ENCODE results near the gene MTHFD1L.

Gene MTHFD1L

DNA sequence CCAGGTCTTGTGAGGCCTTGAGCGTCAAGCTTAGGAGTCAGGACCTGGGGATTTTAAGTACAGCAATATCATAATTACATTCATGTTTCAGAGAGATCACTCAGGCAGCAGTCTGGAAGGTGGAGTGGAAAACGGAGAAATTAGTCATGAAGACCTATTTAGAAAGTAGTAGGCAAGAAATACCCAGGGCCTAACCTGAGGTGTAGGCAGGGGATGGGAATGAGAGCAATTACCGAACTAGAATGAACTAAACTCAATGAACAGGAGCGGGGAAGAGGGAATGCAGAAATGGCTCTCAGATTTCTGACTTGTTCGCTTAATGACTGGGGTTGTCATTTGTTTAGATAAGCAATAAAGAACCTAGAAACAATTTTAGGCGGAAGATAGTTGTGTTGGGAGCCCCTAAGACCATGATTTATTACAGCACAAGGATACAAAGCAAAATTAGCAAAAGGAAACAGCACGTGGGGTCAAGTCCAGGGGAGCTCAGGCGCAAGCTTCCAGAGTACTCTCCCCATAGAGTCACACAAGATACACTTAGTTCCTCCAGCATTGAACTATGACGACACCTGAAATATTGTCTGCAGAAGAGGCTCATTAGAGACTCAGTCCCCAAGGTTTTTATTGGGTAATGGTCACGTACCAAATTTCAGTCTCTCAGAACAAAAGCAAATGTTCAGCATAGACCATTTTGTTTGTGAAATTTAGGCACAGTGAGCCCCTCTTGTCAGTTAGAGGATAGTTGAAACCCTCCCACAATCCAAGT, 195.4 kb downstream of the MTHFD1L start:
- Histone ChIP-seq H3K27ac (no peak overlapping the region), H3K9me3 (ENCODE audit: severe bottlenecking) (no peaks in the 10 kb centered on the region), H3K36me3 (no peaks in the 10 kb centered on the region), H3K27me3 (ENCODE audit: insufficient read depth, low read depth, severe bottlenecking) (no peaks in the 10 kb centered on the region), H3K4me3 (ENCODE audit: low read depth, low read length) (no peak overlapping the region)
- TF ChIP-seq, protein P1, sequence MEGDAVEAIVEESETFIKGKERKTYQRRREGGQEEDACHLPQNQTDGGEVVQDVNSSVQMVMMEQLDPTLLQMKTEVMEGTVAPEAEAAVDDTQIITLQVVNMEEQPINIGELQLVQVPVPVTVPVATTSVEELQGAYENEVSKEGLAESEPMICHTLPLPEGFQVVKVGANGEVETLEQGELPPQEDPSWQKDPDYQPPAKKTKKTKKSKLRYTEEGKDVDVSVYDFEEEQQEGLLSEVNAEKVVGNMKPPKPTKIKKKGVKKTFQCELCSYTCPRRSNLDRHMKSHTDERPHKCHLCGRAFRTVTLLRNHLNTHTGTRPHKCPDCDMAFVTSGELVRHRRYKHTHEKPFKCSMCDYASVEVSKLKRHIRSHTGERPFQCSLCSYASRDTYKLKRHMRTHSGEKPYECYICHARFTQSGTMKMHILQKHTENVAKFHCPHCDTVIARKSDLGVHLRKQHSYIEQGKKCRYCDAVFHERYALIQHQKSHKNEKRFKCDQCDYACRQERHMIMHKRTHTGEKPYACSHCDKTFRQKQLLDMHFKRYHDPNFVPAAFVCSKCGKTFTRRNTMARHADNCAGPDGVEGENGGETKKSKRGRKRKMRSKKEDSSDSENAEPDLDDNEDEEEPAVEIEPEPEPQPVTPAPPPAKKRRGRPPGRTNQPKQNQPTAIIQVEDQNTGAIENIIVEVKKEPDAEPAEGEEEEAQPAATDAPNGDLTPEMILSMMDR (IDR thresholded peaks at IDR 0.05; ENCODE audit: low read depth, low read length), result no peak
- no peak for DNase-seq

DNA sequence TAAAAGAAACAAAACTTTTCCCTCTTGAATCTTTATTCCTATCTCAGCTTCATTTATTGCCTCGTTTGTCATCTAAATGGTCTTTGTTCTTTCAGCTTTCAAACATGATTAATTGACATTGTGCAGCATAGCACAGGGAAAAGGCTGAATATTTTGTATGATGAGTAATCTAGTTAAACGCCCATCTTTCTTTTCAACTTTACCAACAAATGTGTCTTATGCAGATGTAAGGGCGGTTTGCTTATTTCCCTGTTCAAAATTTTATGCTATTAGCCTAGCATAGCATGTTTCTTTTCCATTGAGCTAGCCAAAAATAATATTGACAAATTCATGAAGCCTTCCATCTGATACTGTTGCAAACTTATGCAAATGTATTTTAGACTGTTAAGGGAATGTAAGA, 197.8 kb downstream of the MTHFD1L start:
- no peaks in the 10 kb centered on the region for H3K9me3 ChIP-seq (ENCODE audit: severe bottlenecking)
- DNase-seq, result no peak
- no peaks in the 10 kb centered on the region for H3K36me3 ChIP-seq
- H3K27me3 ChIP-seq (ENCODE audit: insufficient read depth, low read depth, severe bottlenecking), result no peaks in the 10 kb centered on the region
- TF ChIP-seq, protein P1 (IDR thresholded peaks at IDR 0.05; ENCODE audit: low read depth, low read length), result no peak
- H3K27ac ChIP-seq, result no peak overlapping the region
- no peak overlapping the region for H3K4me3 ChIP-seq (ENCODE audit: low read depth, low read length)

DNA sequence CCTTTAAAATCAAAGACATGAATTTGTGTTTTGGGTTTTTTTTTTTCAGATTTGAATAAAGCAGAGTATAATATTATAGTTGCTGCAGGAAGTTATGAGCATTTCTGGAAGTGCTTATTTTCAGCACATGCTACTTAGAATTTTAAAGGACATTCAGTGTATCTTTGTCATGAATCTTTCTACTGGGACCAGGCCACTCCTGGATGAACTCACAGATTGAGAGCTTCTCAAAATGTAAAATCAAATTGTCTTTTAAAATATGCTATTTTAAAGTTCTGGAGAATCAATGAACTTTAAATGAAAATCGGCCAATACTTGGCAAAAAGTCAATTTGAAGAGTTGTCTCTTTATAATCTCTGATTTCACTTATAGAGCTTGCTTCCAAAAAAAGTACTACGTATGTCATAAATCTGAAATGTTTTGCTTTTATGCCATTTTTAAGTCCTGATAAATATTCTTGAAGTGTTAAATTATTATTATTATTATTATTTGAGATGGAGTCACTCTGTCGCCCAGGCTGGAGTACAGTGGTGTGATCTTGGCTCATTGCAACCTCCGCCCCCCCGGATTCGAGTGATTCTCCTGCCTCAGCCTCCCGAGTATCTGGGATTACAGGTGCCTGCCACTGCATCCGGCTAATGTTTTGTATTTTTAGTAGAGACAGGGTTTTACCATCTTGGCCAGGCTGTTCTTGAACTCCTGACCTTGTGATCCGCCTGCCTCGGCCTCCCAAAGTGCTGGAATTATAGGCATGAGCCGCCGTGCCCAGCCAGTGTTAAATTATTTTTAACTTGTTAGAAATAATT, 198.5 kb downstream of the MTHFD1L start:
- no peak overlapping the region for H3K27ac ChIP-seq
- no peaks in the 10 kb centered on the region for H3K27me3 ChIP-seq (ENCODE audit: insufficient read depth, low read depth, severe bottlenecking)
- H3K9me3 ChIP-seq (ENCODE audit: severe bottlenecking), result no peaks in the 10 kb centered on the region
- TF ChIP-seq, protein P1 (IDR thresholded peaks at IDR 0.05; ENCODE audit: low read depth, low read length), result no peak
- H3K36me3 ChIP-seq, result no peaks in the 10 kb centered on the region
- no peak overlapping the region for H3K4me3 ChIP-seq (ENCODE audit: low read depth, low read length)
- no peak for DNase-seq

DNA sequence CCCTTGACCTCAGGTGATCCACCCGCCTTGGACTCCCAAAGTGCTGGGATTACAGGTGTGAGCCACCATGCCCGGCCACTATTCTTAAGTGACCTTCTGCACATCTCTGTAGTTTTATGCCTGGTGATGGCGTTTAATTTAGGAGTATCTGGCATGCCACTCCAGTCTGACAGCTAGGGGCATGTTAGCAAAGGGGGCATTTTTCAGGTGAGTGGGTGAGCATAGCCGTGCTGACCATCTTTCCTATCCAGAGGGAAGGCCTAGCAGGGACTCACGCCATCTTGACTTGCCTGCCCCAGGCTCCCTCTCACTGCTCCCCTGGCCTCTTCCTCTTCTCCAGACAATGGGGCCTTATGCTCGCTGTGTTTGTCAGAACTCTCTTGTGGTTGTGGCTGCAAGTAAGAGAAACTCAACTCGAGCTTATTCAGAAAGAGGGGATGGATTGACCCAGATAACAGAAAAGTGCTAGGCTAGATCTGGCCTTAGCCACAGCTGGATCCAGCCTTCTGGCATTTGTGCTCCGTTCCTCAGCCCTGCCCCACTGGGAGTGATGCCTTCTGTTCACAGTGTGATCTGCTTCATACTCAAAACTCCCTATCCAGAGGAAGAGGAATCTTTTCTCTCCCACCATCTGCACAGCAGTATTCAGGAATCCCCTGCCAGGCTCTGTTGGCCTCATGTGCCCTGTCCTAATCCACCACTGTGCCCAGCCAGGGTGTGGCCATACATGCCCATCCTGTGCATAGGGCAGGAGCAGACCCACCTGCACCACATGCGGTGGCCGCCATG, 199.7 kb downstream of the MTHFD1L start:
- DNase-seq, result no peak
- Histone ChIP-seq H3K27me3 (ENCODE audit: insufficient read depth, low read depth, severe bottlenecking) (no peaks in the 10 kb centered on the region), H3K4me3 (ENCODE audit: low read depth, low read length) (no peak overlapping the region), H3K9me3 (ENCODE audit: severe bottlenecking) (no peaks in the 10 kb centered on the region), H3K36me3 (no peaks in the 10 kb centered on the region), H3K27ac (no peak overlapping the region)
- TF ChIP-seq, protein P1 (IDR thresholded peaks at IDR 0.05; ENCODE audit: low read depth, low read length), result no peak

DNA sequence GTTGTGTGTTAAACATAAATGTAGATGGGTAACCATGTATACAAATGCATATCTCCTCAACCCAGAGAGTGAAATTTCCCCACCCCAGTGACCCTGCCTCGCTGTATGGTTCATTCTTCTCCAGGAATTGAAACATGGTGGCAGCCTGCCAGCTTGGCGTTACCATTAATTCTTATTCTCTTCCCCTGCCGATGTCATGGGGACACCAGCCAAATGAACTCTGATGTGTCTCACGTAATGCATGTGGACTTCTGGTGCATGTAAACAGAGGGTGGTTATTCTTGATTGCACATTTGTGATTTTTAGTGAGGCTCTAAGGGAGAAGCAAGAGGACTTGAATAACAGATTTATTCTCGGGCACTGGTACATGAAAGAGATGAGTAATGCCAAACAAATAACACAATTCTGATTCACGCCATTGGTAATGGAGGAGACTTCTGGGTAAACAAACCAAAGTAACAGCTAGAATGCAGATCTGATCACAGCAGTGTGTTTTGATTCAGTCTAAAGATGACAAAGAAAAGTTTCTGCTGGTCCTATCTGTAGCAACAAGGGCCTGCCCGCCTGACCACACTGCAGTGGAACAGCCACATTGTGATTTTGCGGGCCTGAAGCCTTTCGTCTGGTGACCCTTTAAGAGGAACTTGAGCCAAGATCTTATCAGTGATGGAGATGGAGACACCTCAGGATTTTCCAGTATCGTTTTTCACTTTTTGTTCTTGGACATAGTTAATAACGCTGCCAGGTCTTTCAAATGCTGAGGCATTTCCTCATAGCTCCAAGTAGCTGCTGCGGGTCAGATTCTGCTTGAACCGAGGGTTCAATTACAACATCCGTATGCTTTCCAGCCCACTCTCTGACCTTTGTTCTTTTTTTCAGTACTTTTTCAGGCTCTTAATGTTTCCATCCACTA, 202.4 kb downstream of the MTHFD1L start:
- no peak for DNase-seq
- no peak overlapping the region for H3K4me3 ChIP-seq (ENCODE audit: low read depth, low read length)
- H3K9me3 ChIP-seq (ENCODE audit: severe bottlenecking), result no peaks in the 10 kb centered on the region
- no peak overlapping the region for H3K27ac ChIP-seq
- TF ChIP-seq, protein P1 (IDR thresholded peaks at IDR 0.05; ENCODE audit: low read depth, low read length), result no peak
- no peaks in the 10 kb centered on the region for H3K36me3 ChIP-seq
- no peaks in the 10 kb centered on the region for H3K27me3 ChIP-seq (ENCODE audit: insufficient read depth, low read depth, severe bottlenecking)

All from WERI-Rb-1 (cell line).